GM12891 (cell line): ENCODE data around the gene POU2F2.

Experiments used
- PAX5 ChIP-seq: IDR thresholded peaks from 2 replicates; pipeline ENCODE4 v1.6.1; 2011; ENCODE audit warnings: low read length, moderate library complexity, mild to moderate bottlenecking; ENCODE audit not compliant: insufficient read depth, severe bottlenecking
- POLR2A ChIP-seq: IDR thresholded peaks from 2 replicates; pipeline ENCODE4 v1.6.1; 2011; ENCODE audit warnings: low read depth, low read length, control low read depth
- POLR2AphosphoS5 ChIP-seq: IDR thresholded peaks from 2 replicates; pipeline ENCODE4 v1.6.1; 2011; ENCODE audit warnings: low read depth, low read length, control low read depth
- POU2F2 ChIP-seq: IDR thresholded peaks from 2 replicates; pipeline ENCODE4 v1.6.1; 2011; ENCODE audit warnings: low read depth, mild to moderate bottlenecking, control low read depth, low read length, moderate library complexity

GRCh38 chr19:42079276-42079669 is 53.0 kb downstream of the POU2F2 start:
- TF ChIP-seq POLR2AphosphoS5 (no peak), POLR2A (no peak), PAX5 (no peak), POU2F2 (no peak)
